Loucy (cell line): ENCODE results near the gene MACROD2.

Experiments used
- H2AFZ ChIP-seq: fragments of 200-600 bp; sonication (generic); 2 replicates; pipeline ENCODE4 v1.6.0; 2016; ENCODE audit warnings: antibody characterized with exemption, mild to moderate bottlenecking, low read length, moderate library complexity
- H3F3A ChIP-seq: fragments of 200-600 bp; 2 replicates; pipeline ENCODE4 v1.6.0; 2016; ENCODE audit warnings: antibody characterized with exemption, low read depth, mild to moderate bottlenecking
- H3K27me3 ChIP-seq: fragments of 200-600 bp; sonication (generic); 2 replicates; pipeline ENCODE4 v1.6.1; 2014; ENCODE audit warnings: low read length, mild to moderate bottlenecking; ENCODE audit not compliant: insufficient read depth, poor library complexity, severe bottlenecking
- H3K36me3 ChIP-seq: fragments of 200-600 bp; sonication (generic); 2 replicates; pipeline ENCODE4 v1.6.1; 2016; ENCODE audit warnings: low read length; ENCODE audit not compliant: insufficient read depth
- H3K4me1 ChIP-seq: fragments of 200-600 bp; sonication (generic); 2 replicates; pipeline ENCODE4 v1.5.1; 2014; ENCODE audit warnings: low read length, mild to moderate bottlenecking; ENCODE audit not compliant: insufficient read depth, poor library complexity, severe bottlenecking
- H3K4me2 ChIP-seq: fragments of 200-600 bp; sonication (generic); 2 replicates; pipeline ENCODE4 v1.6.0; 2014; ENCODE audit warnings: antibody characterized with exemption, low read length, low read depth, mild to moderate bottlenecking; ENCODE audit not compliant: poor library complexity, severe bottlenecking
- H3K4me3 ChIP-seq: fragments of 200-600 bp; sonication (generic); 2 replicates; pipeline ENCODE4 v1.5.1; 2014; ENCODE audit warnings: low read length, mild to moderate bottlenecking, mixed read lengths; ENCODE audit not compliant: poor library complexity, severe bottlenecking
- H3K79me2 ChIP-seq: fragments of 200-600 bp; sonication (generic); 2 replicates; pipeline ENCODE4 v1.6.1; 2014; ENCODE audit warnings: low read length; ENCODE audit not compliant: insufficient read depth
- H3K9ac ChIP-seq: fragments of 200-600 bp; sonication (generic); 2 replicates; pipeline ENCODE4 v1.6.0; 2014; ENCODE audit warnings: mild to moderate bottlenecking, low read depth, low read length, moderate library complexity; ENCODE audit not compliant: poor library complexity, severe bottlenecking
- H3K9me2 ChIP-seq: fragments of 200-600 bp; sonication (generic); replicated peaks from 2 replicates; pipeline ENCODE4 v1.6.1; 2016; ENCODE audit warnings: low read depth, low read length, mixed read lengths
- H3K9me3 ChIP-seq: fragments of 200-600 bp; sonication (generic); 2 replicates; pipeline ENCODE4 v1.6.1; 2014; ENCODE audit warnings: mild to moderate bottlenecking, antibody characterized with exemption, low read length, low read depth; ENCODE audit not compliant: insufficient read depth
- H4K20me1 ChIP-seq: fragments of 200-600 bp; sonication (generic); 2 replicates; pipeline ENCODE4 v1.6.0; 2014; ENCODE audit warnings: antibody characterized with exemption, low read length, mild to moderate bottlenecking; ENCODE audit not compliant: insufficient read depth, poor library complexity, severe bottlenecking
- CTCF ChIP-seq: fragments of 200-600 bp; sonication (generic); conservative IDR thresholded peaks from 2 replicates; pipeline ENCODE4 v1.5.1; 2014; ENCODE audit warnings: mild to moderate bottlenecking, antibody characterized with exemption, low read length
- EZH2phosphoT487 ChIP-seq: fragments of 200-600 bp; IDR thresholded peaks from 2 replicates; pipeline ENCODE4 v1.6.1; 2018; ENCODE audit warnings: antibody characterized with exemption, mild to moderate bottlenecking, moderate library complexity, borderline replicate concordance

MACROD2 gene

DNA sequence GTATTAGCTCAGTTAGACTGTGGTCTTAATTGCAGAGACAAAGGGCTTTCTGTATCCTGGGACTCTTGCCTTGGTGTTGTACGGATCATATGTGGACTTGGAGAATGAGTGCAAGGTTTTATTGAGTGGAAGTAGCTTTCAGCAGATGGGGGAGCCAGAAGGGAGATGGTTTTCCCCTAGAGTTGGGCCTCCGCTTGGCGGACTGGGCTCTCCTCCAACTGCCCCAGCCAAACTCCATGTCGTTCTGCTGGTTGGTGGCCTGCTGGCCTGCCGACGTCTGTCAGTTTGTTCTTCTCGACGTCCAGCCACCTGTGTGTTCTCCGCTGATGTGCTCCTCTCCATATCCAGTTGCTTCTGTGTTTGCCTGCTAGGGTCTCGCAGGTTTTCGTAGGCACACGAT, 531.6 kb downstream of the MACROD2 start:
- Histone ChIP-seq H3K9me3 (no peaks in the 10 kb centered on the region), H3K36me3 (no peaks in the 10 kb centered on the region), H4K20me1 (no peaks in the 10 kb centered on the region), H3K79me2 (no peaks in the 10 kb centered on the region), H2AFZ (no peak overlapping the region), H3K4me3 (no peak overlapping the region), H3K4me1 (no peaks in the 10 kb centered on the region), H3K4me2 (no peak overlapping the region), H3K9ac (no peak overlapping the region), H3F3A (no peaks in the 10 kb centered on the region), H3K27me3 (no peaks in the 10 kb centered on the region), H3K9me2 (no peaks in the 10 kb centered on the region)
- TF ChIP-seq CTCF (no peak), EZH2phosphoT487 (no peak)

DNA sequence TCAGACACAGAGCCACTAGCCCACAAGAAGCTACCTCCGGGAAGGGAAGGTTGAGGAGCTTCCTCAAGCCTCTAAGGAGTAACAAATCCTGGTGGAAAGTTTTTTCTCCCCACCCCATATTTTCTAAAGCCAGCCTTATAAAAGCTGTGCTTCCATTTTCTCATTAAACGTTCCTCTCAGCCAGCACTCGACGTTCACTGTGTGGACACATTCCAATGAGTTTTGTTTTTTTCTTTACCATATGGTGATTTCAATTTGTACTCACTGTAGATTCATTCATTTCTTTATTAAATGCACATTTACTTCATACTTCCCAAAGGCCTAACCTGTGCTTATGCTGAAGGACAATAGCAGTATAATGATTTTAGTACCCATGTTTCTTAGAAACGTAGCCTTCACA, 536.5 kb downstream of the MACROD2 start:
- Histone ChIP-seq H3K9ac (no peak overlapping the region), H3K9me3 (no peaks in the 10 kb centered on the region), H3K4me3 (no peak overlapping the region), H3K4me1 (no peaks in the 10 kb centered on the region), H3K36me3 (no peaks in the 10 kb centered on the region), H2AFZ (no peak overlapping the region), H3K27me3 (no peaks in the 10 kb centered on the region), H4K20me1 (no peaks in the 10 kb centered on the region), H3K79me2 (no peaks in the 10 kb centered on the region), H3K4me2 (no peak overlapping the region), H3F3A (no peaks in the 10 kb centered on the region), H3K9me2 (no peaks in the 10 kb centered on the region)
- TF ChIP-seq CTCF (no peak), EZH2phosphoT487 (no peak)

DNA sequence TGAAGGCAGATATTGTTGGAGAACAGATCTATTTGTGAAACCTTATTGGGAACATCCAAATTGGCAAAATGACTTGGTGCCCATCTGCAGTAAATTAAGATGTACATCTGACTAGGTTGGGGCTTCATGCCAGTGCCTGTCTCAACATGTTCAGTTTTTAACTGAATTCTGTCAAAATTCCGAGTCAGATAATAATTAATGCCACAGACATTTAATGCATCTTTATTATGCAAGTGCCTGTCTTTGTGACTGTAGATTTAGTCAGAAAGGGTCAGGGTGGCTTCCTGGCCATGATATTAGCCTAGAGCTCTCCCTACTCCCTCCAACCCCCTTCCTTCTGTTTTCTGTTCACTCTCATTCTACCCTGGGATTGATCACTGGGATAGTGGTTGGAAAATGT, 541.4 kb downstream of the MACROD2 start:
- H3K9ac ChIP-seq, result no peak overlapping the region
- H3K4me3 ChIP-seq, result no peak overlapping the region
- H3K9me2 ChIP-seq, result no peaks in the 10 kb centered on the region
- no peak overlapping the region for H2AFZ ChIP-seq
- TF ChIP-seq EZH2phosphoT487 (no peak), CTCF (no peak)
- H3K9me3 ChIP-seq, result no peaks in the 10 kb centered on the region
- H3K27me3 ChIP-seq, result no peaks in the 10 kb centered on the region
- no peaks in the 10 kb centered on the region for H4K20me1 ChIP-seq
- no peaks in the 10 kb centered on the region for H3K36me3 ChIP-seq
- no peak overlapping the region for H3K4me2 ChIP-seq
- H3K79me2 ChIP-seq, result no peaks in the 10 kb centered on the region
- H3F3A ChIP-seq, result no peaks in the 10 kb centered on the region
- no peaks in the 10 kb centered on the region for H3K4me1 ChIP-seq
